WTC11 (cell line): ENCODE measurements around the gene U2AF2. TPM values are rescaled to one million over a fixed set of nuclear protein-coding genes. Genes with fewer than 3 reads are reported as not detected.

Experiments used
- ATAC-seq: fragments of 200-7000 bp; cut with Tn5 transposase; 2 replicates; pipeline ENCODE4 v1.10.0; 2021; ENCODE audit warnings: mild to moderate bottlenecking, moderate library complexity
- CTCF ChIA-PET: fragments of 300-600 bp; sonication (Branson Sonifier 250); formaldehyde crosslinking; loops from one replicate; lab custom pipeline; 2021; ENCODE audit warnings: antibody characterized with exemption; lab: Charles Lee
- POLR2A ChIA-PET: fragments of 350-600 bp; sonication (Branson Sonifier 250); formaldehyde crosslinking; loops from one replicate; lab custom pipeline; 2021; ENCODE audit warnings: antibody characterized with exemption; lab: Charles Lee
- DNase-seq: peaks from one replicate; pipeline ENCODE4 v3.0.0; 2021; ENCODE audit warnings: low spot score
- H3K27ac Mint-ChIP-seq: 2 replicates; pipeline ENCODE4 v1.8.0; 2021; ENCODE audit warnings: mixed read lengths
- H3K27me3 Mint-ChIP-seq: 2 replicates; pipeline ENCODE4 v1.8.0; 2021; ENCODE audit warnings: low read depth, mild to moderate bottlenecking, moderate library complexity, mixed read lengths
- H3K36me3 Mint-ChIP-seq: 2 replicates; pipeline ENCODE4 v1.8.0; 2021; ENCODE audit warnings: mixed read lengths
- H3K4me1 Mint-ChIP-seq: 2 replicates; pipeline ENCODE4 v1.8.0; 2022; ENCODE audit warnings: mixed read lengths
- H3K4me3 Mint-ChIP-seq: 2 replicates; pipeline ENCODE4 v1.8.0; 2021; ENCODE audit warnings: mild to moderate bottlenecking, moderate library complexity, mixed read lengths
- H3K9me3 Mint-ChIP-seq: 2 replicates; pipeline ENCODE4 v1.8.0; 2021; ENCODE audit warnings: mixed read lengths
- E2F1 ChIP-seq: sonication (generic); formaldehyde crosslinking; IDR thresholded peaks from 2 replicates; pipeline ENCODE4 v1.8.0; 2022; ENCODE audit warnings: mild to moderate bottlenecking, missing genetic modification reagents
- JAZF1 ChIP-seq: fragments of 250-450 bp; sonication (Bioruptor Pico); IDR thresholded peaks from 2 replicates; pipeline ENCODE4 v1.9.0; 2021; ENCODE audit warnings: moderate library complexity, mild to moderate bottlenecking, inconsistent platforms
- KAT7 ChIP-seq: sonication (generic); formaldehyde crosslinking; IDR thresholded peaks from 2 replicates; pipeline ENCODE4 v1.8.1; 2023; ENCODE audit warnings: missing genetic modification reagents, mild to moderate bottlenecking, borderline replicate concordance
- NFYB ChIP-seq: sonication (generic); formaldehyde crosslinking; conservative IDR thresholded peaks from 2 replicates; pipeline ENCODE4 v1.8.0; 2022; ENCODE audit warnings: low read depth, missing genetic modification reagents
- SP1 ChIP-seq: sonication (generic); formaldehyde crosslinking; conservative IDR thresholded peaks from 2 replicates; pipeline ENCODE4 v1.8.1; 2022; ENCODE audit warnings: missing genetic modification reagents
- TP53 ChIP-seq: sonication (generic); formaldehyde crosslinking; IDR thresholded peaks from 2 replicates; pipeline ENCODE4 v1.8.1; 2023; ENCODE audit warnings: mild to moderate bottlenecking, missing genetic modification reagents
- ZNF138 ChIP-seq: sonication (generic); formaldehyde crosslinking; conservative IDR thresholded peaks from 2 replicates; pipeline ENCODE4 v1.8.1; 2022; ENCODE audit warnings: mild to moderate bottlenecking, moderate library complexity, missing genetic modification reagents
- total RNA-seq: library from RNA; stranded (reverse); gene quantifications from 3 replicates; pipeline ENCODE4 v1.2.3, GENCODE V29; 2021
- TF ChIP-seq, protein P1 (sequence below): sonication (generic); formaldehyde crosslinking; IDR thresholded peaks from 2 replicates; pipeline ENCODE4 v1.8.1; 2023; ENCODE audit warnings: mild to moderate bottlenecking, missing genetic modification reagents, borderline replicate concordance
- TF ChIP-seq, protein P2 (sequence below): sonication (generic); formaldehyde crosslinking; IDR thresholded peaks from 2 replicates; pipeline ENCODE4 v1.8.0; 2023; ENCODE audit warnings: missing genetic modification reagents
- TF ChIP-seq, protein P3 (sequence below): fragments of 250-450 bp; sonication (Bioruptor Pico); IDR thresholded peaks from 2 replicates; pipeline ENCODE4 v1.8.0; 2021; ENCODE audit warnings: mild to moderate bottlenecking
- TF ChIP-seq, protein P4 (sequence below): sonication (generic); formaldehyde crosslinking; IDR thresholded peaks from 2 replicates; pipeline ENCODE4 v1.8.1; 2023; ENCODE audit warnings: mild to moderate bottlenecking, missing genetic modification reagents, moderate library complexity
- TF ChIP-seq, protein P5 (sequence below): sonication (generic); formaldehyde crosslinking; IDR thresholded peaks from 2 replicates; pipeline ENCODE4 v1.8.1; 2022; ENCODE audit warnings: missing genetic modification reagents, borderline replicate concordance

U2AF2 gene
- total RNA-seq, 1 experiment from 2014 or later, result 302 TPM

DNA sequence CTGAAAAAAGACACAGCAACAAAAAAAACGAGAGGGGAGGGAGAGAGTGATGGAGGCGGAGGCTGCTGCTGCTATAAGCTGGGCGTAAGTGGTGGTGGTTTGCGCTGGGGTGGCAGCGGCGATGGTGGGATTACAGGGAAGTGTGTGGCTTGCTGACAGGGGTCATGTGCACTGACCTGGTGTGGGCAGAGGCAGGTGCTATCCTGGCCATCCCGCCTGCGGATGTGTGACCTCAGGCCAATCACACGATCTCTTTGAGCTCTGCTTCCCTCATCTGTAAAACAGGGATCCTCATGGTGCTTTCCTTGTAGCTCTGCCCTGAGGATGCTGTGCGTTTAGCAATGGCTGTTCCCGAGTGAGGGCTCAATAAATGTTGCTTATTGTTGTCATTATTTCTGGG lies 17.3 kb upstream of the U2AF2 start (continued):
- TF ChIP-seq E2F1 (CRISPR knock-in tag) (no peak), NFYB (CRISPR knock-in tag) (no peak), ZNF138 (CRISPR knock-in tag) (no peak), SP1 (no peak), KAT7 (CRISPR knock-in tag) (no peak), TP53 (no peak)
- TF ChIP-seq, protein P1, sequence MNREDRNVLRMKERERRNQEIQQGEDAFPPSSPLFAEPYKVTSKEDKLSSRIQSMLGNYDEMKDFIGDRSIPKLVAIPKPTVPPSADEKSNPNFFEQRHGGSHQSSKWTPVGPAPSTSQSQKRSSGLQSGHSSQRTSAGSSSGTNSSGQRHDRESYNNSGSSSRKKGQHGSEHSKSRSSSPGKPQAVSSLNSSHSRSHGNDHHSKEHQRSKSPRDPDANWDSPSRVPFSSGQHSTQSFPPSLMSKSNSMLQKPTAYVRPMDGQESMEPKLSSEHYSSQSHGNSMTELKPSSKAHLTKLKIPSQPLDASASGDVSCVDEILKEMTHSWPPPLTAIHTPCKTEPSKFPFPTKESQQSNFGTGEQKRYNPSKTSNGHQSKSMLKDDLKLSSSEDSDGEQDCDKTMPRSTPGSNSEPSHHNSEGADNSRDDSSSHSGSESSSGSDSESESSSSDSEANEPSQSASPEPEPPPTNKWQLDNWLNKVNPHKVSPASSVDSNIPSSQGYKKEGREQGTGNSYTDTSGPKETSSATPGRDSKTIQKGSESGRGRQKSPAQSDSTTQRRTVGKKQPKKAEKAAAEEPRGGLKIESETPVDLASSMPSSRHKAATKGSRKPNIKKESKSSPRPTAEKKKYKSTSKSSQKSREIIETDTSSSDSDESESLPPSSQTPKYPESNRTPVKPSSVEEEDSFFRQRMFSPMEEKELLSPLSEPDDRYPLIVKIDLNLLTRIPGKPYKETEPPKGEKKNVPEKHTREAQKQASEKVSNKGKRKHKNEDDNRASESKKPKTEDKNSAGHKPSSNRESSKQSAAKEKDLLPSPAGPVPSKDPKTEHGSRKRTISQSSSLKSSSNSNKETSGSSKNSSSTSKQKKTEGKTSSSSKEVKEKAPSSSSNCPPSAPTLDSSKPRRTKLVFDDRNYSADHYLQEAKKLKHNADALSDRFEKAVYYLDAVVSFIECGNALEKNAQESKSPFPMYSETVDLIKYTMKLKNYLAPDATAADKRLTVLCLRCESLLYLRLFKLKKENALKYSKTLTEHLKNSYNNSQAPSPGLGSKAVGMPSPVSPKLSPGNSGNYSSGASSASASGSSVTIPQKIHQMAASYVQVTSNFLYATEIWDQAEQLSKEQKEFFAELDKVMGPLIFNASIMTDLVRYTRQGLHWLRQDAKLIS (CRISPR knock-in tag), result no peak
- TF ChIP-seq, protein P2, sequence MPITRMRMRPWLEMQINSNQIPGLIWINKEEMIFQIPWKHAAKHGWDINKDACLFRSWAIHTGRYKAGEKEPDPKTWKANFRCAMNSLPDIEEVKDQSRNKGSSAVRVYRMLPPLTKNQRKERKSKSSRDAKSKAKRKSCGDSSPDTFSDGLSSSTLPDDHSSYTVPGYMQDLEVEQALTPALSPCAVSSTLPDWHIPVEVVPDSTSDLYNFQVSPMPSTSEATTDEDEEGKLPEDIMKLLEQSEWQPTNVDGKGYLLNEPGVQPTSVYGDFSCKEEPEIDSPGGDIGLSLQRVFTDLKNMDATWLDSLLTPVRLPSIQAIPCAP (CRISPR knock-in tag), result no peak
- TF ChIP-seq, protein P3, sequence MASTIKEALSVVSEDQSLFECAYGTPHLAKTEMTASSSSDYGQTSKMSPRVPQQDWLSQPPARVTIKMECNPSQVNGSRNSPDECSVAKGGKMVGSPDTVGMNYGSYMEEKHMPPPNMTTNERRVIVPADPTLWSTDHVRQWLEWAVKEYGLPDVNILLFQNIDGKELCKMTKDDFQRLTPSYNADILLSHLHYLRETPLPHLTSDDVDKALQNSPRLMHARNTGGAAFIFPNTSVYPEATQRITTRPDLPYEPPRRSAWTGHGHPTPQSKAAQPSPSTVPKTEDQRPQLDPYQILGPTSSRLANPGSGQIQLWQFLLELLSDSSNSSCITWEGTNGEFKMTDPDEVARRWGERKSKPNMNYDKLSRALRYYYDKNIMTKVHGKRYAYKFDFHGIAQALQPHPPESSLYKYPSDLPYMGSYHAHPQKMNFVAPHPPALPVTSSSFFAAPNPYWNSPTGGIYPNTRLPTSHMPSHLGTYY (CRISPR knock-in tag), result no peak
- TF ChIP-seq, protein P4, sequence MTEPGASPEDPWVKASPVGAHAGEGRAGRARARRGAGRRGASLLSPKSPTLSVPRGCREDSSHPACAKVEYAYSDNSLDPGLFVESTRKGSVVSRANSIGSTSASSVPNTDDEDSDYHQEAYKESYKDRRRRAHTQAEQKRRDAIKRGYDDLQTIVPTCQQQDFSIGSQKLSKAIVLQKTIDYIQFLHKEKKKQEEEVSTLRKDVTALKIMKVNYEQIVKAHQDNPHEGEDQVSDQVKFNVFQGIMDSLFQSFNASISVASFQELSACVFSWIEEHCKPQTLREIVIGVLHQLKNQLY (CRISPR knock-in tag), result no peak

DNA sequence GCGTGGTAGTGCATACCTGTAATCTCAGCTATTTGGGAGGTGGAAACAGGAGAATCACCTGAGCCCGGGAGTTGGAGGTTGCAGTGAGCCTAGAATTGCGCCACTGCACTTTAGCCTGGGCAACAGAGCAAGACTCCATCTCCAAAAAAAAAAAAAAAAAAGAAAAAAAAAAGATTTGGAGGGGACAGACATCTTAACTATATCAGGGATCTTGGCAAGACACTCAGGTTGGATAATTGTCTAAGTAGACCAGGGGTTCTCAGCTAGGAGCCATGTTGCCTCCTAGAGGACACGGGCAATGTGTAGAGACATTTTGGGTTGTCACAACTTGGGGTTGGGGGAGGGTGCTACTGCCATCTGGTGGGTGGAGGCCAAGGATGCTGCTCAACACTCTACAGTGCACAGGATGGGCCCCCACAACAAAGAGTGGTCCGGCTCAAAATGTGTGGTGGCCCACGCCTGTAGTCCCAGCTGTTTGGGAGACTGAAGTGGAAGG lies 15.9 kb upstream of the U2AF2 start:
- peak; percentile 63 for DNase-seq
- Mint-ChIP-seq H3K27me3 (peaks cover 9% of the 10 kb centered on the region), H3K27ac (no peak overlapping the region; the same call in 1 of the 2 replicates), H3K9me3 (peaks cover 4% of the 10 kb centered on the region), H3K36me3 (peaks cover 16% of the 10 kb centered on the region)
- ChIA-PET CTCF (interaction anchor here (0.6 to 2.1 kb wide), 9 partner anchors 14 to 505 kb away, joined by 3 to 17 read pairs (median 3); partner anchors contain the start of gene U2AF2), POLR2A (no interaction called here)
- TF ChIP-seq, protein P5, sequence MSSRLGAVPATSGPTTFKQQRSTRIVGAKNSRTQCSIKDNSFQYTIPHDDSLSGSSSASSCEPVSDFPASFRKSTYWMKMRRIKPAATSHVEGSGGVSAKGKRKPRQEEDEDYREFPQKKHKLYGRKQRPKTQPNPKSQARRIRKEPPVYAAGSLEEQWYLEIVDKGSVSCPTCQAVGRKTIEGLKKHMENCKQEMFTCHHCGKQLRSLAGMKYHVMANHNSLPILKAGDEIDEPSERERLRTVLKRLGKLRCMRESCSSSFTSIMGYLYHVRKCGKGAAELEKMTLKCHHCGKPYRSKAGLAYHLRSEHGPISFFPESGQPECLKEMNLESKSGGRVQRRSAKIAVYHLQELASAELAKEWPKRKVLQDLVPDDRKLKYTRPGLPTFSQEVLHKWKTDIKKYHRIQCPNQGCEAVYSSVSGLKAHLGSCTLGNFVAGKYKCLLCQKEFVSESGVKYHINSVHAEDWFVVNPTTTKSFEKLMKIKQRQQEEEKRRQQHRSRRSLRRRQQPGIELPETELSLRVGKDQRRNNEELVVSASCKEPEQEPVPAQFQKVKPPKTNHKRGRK (CRISPR knock-in tag), result no peak
- TF ChIP-seq JAZF1 (CRISPR knock-in tag) (no peak), KAT7 (CRISPR knock-in tag) (no peak)
- TF ChIP-seq, all 79 proteins: peak for 0
- Mint-ChIP-seq H3K4me3 (peak overlapping the region; percentile 36; the same call in 1 of the 2 replicates), H3K4me1 (peaks cover 37% of the 10 kb centered on the region)
- peak; percentile 6 for ATAC-seq
